ENCODE data around the gene ZNF232.

DNA sequence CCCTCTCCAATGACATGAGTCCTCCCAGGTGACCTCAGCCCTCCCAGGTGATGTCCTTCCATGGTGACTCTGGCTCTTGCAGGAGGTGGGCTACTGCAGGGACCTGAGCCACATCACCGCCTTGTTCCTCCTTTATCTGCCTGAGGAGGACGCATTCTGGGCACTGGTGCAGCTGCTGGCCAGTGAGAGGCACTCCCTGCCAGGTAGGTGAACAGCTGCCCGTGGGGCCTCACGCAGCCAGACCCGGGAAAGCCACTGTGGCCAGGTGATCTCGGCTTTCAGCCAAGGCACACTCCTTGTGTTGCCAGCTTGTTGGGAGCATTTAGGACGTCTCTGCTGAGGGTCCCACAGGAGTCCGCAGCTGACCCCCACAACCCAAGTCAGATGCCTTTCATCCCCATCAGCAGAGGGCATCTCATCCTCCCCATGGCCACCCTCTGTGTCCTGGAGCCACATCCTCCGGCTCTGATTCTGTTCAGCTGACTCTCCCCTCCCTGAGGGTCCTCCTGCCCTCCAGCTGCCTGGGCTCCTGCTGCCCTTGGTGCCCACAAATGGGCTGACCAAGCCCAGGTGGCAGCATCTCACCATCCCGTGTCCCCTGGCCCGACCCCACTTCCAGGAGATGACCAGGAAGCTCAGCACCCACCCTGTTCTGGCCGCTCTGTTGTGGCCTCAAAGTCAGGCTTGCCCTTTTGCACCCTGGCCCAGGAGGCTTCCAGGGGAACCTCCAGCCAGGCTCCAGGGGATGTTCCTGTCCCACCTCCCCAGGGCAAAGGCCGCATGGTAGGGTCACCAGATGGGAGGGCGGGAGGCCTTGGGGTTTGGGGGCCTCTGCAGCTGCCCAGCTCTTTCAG lies 24.3 kb upstream of the ZNF232 start:
- no peak for TF ChIP-seq POLR2AphosphoS5 (IDR thresholded peaks at IDR 0.05)
- TF ChIP-seq, protein P1, sequence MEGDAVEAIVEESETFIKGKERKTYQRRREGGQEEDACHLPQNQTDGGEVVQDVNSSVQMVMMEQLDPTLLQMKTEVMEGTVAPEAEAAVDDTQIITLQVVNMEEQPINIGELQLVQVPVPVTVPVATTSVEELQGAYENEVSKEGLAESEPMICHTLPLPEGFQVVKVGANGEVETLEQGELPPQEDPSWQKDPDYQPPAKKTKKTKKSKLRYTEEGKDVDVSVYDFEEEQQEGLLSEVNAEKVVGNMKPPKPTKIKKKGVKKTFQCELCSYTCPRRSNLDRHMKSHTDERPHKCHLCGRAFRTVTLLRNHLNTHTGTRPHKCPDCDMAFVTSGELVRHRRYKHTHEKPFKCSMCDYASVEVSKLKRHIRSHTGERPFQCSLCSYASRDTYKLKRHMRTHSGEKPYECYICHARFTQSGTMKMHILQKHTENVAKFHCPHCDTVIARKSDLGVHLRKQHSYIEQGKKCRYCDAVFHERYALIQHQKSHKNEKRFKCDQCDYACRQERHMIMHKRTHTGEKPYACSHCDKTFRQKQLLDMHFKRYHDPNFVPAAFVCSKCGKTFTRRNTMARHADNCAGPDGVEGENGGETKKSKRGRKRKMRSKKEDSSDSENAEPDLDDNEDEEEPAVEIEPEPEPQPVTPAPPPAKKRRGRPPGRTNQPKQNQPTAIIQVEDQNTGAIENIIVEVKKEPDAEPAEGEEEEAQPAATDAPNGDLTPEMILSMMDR (IDR thresholded peaks at IDR 0.05) = no peak
- no peak for TF ChIP-seq EP300 (IDR thresholded peaks at IDR 0.05)
- TF ChIP-seq POLR2A (IDR thresholded peaks at IDR 0.05) = no peak
